ENCODE data around the gene GALNT9. TPM values are rescaled to one million over a fixed set of nuclear protein-coding genes. Genes with fewer than 3 reads are reported as not detected.

The GALNT9 gene
- total RNA-seq, 1 donor from 2014 or later: not detected

DNA sequence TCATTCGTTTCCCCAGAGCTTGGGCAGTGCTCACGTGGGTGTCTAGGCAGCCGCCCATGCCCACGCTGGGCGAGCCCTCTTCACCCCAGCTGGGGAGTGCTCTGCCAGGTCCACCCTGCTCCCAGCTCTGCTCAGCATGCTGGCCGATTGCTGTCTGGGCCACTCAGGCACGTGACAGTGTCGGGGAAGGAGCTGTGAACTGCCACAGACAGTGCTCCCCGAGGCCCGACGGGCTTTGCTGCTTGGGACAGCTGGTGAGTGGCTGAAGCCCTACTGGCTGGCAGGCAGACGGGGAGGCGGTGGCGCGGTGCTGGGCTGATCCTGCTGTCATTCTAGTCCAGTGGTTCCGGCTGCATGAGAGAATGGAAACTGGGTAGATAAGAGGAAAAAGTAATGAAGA, 169.4 kb downstream of the GALNT9 start:
- H3K4me3 Mint-ChIP-seq: no peak overlapping the region
- Histone ChIP-seq H3K9me3 (ENCODE audit: low read depth) (no peaks in the 10 kb centered on the region), H3K36me3 (no peaks in the 10 kb centered on the region)

DNA sequence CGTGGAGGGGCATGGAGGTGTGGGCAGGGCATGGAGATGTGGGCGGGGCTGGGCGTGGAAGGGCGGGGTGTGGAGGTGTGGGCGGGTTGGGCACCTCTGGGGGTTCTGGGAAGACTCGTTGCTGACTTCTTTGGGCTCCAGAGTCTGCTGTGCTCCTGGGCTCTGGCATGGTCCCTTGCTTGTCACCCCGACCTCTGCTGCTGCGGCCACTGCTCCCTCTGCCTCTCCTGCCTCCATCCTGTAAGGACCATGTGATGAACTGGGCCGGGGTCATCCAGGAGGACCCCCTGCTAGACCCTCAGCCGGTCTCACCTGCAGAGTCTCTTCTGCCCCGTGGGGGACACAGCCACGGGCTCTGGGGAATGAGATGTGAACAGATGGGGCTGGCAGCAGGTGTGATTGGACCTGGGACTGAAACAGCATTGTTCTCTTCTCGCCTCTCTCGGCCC, 169.8 kb downstream of the GALNT9 start:
- no peak overlapping the region for H3K4me3 Mint-ChIP-seq
- H3K27me3 ChIP-seq: peaks cover 30% of the 10 kb centered on the region
- no peak overlapping the region for H3K27ac ChIP-seq
- H3K79me2 ChIP-seq (ENCODE audit: low read depth): no peaks in the 10 kb centered on the region
- TF ChIP-seq EZH2 (IDR thresholded peaks at IDR 0.05): no peak
- no peak for TF ChIP-seq EZH2phosphoT487 (IDR thresholded peaks at IDR 0.05)
- TF ChIP-seq, protein P1, sequence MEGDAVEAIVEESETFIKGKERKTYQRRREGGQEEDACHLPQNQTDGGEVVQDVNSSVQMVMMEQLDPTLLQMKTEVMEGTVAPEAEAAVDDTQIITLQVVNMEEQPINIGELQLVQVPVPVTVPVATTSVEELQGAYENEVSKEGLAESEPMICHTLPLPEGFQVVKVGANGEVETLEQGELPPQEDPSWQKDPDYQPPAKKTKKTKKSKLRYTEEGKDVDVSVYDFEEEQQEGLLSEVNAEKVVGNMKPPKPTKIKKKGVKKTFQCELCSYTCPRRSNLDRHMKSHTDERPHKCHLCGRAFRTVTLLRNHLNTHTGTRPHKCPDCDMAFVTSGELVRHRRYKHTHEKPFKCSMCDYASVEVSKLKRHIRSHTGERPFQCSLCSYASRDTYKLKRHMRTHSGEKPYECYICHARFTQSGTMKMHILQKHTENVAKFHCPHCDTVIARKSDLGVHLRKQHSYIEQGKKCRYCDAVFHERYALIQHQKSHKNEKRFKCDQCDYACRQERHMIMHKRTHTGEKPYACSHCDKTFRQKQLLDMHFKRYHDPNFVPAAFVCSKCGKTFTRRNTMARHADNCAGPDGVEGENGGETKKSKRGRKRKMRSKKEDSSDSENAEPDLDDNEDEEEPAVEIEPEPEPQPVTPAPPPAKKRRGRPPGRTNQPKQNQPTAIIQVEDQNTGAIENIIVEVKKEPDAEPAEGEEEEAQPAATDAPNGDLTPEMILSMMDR (IDR thresholded peaks at IDR 0.05): no peak
- no peaks in the 10 kb centered on the region for H3K36me3 Mint-ChIP-seq
- no peak overlapping the region for H3K9ac ChIP-seq
- H3K4me1 Mint-ChIP-seq: no peaks in the 10 kb centered on the region
- no peaks in the 10 kb centered on the region for H3K4me1 ChIP-seq
- peaks cover 3% of the 10 kb centered on the region for H4K20me1 ChIP-seq (ENCODE audit: low read depth)
- no peak overlapping the region for H3K4me3 ChIP-seq
- no peaks in the 10 kb centered on the region for H3K36me3 ChIP-seq
- H2AFZ ChIP-seq (replicated peaks): no peak overlapping the region
- peaks cover 7% of the 10 kb centered on the region for H3K27me3 Mint-ChIP-seq (ENCODE audit: insufficient read depth, low read depth)
- H3K4me2 ChIP-seq: no peak overlapping the region
- H3K9me3 ChIP-seq (ENCODE audit: low read depth): no peaks in the 10 kb centered on the region
- no peak overlapping the region for H3K27ac Mint-ChIP-seq
- no peak for DNase-seq (ENCODE audit: low spot score)
- peaks cover 1% of the 10 kb centered on the region for H3K9me3 Mint-ChIP-seq
- peaks cover 32% of the 10 kb centered on the region for H3F3A ChIP-seq (ENCODE audit: low read depth)

More for the DNA sequence above, 169.4 kb downstream of the GALNT9 start:
- peaks cover 31% of the 10 kb centered on the region for H3K27me3 ChIP-seq
- H3K79me2 ChIP-seq (ENCODE audit: low read depth): no peaks in the 10 kb centered on the region
- Mint-ChIP-seq H3K27me3 (ENCODE audit: insufficient read depth, low read depth) (peaks cover 8% of the 10 kb centered on the region), H3K9me3 (peaks cover 1% of the 10 kb centered on the region), H3K4me1 (no peaks in the 10 kb centered on the region), H3K36me3 (no peaks in the 10 kb centered on the region), H3K27ac (no peak overlapping the region)
- H2AFZ ChIP-seq (replicated peaks): no peak overlapping the region
- H3K4me2 ChIP-seq: no peak overlapping the region
- no peaks in the 10 kb centered on the region for H3K4me1 ChIP-seq
- peaks cover 4% of the 10 kb centered on the region for H4K20me1 ChIP-seq (ENCODE audit: low read depth)
- H3K27ac ChIP-seq: no peak overlapping the region
- no peak overlapping the region for H3K9ac ChIP-seq
- no peak for DNase-seq (ENCODE audit: low spot score)
- H3F3A ChIP-seq (ENCODE audit: low read depth): peaks cover 29% of the 10 kb centered on the region
- TF ChIP-seq EZH2phosphoT487 (IDR thresholded peaks at IDR 0.05): no peak
- TF ChIP-seq, protein P1 (IDR thresholded peaks at IDR 0.05): no peak
- no peak for TF ChIP-seq EZH2 (IDR thresholded peaks at IDR 0.05)
- no peak overlapping the region for H3K4me3 ChIP-seq

DNA sequence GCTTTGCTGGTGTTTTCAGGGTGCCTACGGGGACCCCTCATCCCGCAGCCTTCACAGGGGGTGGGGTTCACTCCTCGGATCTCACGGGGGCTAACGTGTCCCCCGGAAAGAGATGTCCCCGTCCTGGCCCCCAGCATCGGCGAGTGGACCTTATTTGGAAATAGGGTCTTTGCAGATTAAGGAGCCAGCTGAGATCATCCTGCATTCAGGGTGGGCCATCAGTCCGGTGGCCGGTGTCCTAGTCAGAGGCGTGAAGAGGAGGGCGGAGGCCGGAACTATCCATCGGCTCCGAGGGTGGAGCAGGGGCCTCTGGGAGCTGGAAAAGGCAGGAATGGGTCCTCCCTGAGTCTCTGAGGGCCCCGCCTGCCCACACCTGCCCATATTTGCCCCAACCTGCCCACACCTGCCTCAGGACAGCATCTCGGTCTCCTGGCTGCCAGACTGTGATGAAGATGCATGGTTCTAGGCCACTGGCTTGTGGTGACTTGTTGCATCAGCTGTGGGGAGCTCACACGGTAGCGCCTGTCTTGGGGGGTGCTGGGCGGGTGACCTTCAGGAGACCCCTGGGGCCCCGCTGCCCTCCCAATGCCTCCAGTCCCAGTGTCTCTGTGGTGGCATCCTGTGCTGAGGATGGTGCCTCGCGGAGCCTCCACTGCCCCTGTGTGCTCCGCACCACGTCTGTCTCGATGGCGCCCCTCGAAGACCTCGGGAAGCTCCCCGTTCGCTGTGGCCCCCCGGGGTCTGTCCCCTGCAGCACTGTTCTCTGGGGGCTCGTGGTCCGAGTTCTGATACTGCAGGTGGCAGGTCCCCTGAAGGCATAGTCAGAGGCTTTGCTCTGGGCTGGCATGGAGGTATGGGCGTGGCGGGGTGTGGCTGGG, 170.5 kb downstream of the GALNT9 start:
- no peaks in the 10 kb centered on the region for H3K36me3 Mint-ChIP-seq
- H2AFZ ChIP-seq (replicated peaks): no peak overlapping the region

More for the DNA sequence above, 170.5 kb downstream of the GALNT9 start:
- no peaks in the 10 kb centered on the region for H3K79me2 ChIP-seq (ENCODE audit: low read depth)
- Mint-ChIP-seq H3K4me1 (no peaks in the 10 kb centered on the region), H3K27ac (no peak overlapping the region), H3K4me3 (no peak overlapping the region), H3K27me3 (ENCODE audit: insufficient read depth, low read depth) (peaks cover 5% of the 10 kb centered on the region), H3K9me3 (no peaks in the 10 kb centered on the region)
- no peak for DNase-seq (ENCODE audit: low spot score)
- H4K20me1 ChIP-seq (ENCODE audit: low read depth): no peaks in the 10 kb centered on the region
- no peaks in the 10 kb centered on the region for H3K9me3 ChIP-seq (ENCODE audit: low read depth)
- H3K4me1 ChIP-seq: no peaks in the 10 kb centered on the region
- H3K4me3 ChIP-seq: no peak overlapping the region
- H3K9ac ChIP-seq: no peak overlapping the region
- peaks cover 23% of the 10 kb centered on the region for H3K27me3 ChIP-seq
- H3K4me2 ChIP-seq: no peak overlapping the region
- TF ChIP-seq EZH2 (IDR thresholded peaks at IDR 0.05): no peak
- TF ChIP-seq, protein P1 (IDR thresholded peaks at IDR 0.05): no peak
- no peak for TF ChIP-seq EZH2phosphoT487 (IDR thresholded peaks at IDR 0.05)
- H3K36me3 ChIP-seq: no peaks in the 10 kb centered on the region
- H3K27ac ChIP-seq: no peak overlapping the region
- peaks cover 30% of the 10 kb centered on the region for H3F3A ChIP-seq (ENCODE audit: low read depth)
